Esophagus mucosa (tissue), 1 donor: ENCODE results near the gene BCL7A. TPM values are rescaled to one million over a fixed set of nuclear protein-coding genes. Genes with fewer than 3 reads are reported as not detected.
A peak's percentile ranks its signal among the peaks of the same experiment; 100 is the strongest.
"Not testable (repeated sequence)": the region's sequence is repeated elsewhere in the genome, so short reads cannot be mapped to it uniquely, and the experiment has no call there.

Source experiments
- ATAC-seq: fragments of 200-7000 bp; cut with Tn5 transposase; one replicate; pipeline ENCODE4 v1.9.1; 2020
- total RNA-seq: library from RNA; stranded (reverse); gene quantifications from one replicate; pipeline ENCODE4 v1.2.4, GENCODE V29; 2023
- donor health status: DM: yes; HTN: yes; CAD: no.

Gene BCL7A
- 2.3 TPM for total RNA-seq

- peak; percentile 80 for ATAC-seq
These were observed at the start of gene BCL7A for GRCh38 chr12:122021822-122022392. BCL7A (plus strand) TSS chr12:122021884; CDS start chr12:122022092, 208 bp downstream.

DNA sequence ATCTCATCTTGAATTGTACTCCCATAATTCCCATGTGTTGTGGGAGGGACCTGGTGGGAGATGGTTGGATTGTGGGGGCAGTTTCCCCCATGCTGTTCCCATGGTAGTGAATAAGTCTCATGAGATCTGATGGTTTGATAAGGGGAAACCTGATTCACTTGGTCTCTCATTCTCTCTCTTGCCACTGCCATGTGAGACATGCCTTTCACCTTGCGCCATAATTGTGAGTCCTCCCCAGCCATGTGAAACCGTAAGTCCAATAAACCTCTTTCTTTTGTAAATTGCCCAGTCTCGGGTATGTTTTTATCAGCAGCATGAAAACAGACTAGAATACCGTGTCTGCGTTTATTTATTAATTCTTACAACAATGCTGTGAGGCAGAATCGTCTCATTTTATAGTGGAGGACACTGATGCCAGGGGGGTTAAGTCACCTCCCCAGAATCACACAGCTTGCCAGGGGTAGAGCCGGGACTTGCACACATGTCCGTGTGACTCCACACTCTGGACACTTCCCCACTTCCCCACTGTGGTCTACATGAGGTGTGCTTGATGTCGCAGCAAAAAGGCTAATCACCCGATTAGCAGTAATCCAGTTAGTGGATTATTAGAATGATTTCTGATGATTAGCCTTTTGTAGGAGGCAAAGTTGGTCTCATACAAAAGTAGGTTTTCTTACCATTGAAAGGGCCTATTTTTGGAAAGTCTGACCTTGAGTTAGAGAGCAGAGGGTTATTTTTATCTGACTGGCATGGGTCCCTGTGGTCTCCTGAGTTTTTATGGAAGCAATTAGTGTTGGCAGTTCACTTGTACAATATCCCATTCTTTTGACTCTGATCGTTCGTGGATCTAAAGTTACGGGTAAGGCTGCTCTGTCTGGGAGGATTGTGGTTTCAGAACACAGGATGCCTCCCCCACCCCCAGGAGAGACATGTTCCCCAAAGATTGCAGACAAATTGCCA, 47.4 kb upstream of the BCL7A start:
- no peak for ATAC-seq

DNA sequence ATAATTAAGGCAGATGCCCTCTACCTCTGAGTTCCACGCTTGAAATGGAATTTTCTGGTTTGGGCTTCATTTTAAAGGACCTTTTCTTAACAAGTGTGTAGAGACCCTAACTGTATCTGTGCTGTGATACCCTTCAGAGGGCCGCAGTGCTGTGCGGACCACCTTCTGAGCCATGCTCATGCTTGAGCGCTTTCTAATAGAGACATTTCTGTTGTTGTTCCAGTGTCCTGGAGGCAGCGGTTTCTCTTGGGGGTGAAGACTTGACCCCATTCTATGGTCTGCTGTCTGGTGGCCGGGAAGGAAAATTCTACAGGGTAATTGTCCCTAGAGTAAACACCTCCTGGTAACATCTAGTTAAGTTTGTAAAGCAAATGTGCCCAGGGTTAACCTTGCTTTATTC, 46.7 kb upstream of the BCL7A start:
- ATAC-seq, result no peak

DNA sequence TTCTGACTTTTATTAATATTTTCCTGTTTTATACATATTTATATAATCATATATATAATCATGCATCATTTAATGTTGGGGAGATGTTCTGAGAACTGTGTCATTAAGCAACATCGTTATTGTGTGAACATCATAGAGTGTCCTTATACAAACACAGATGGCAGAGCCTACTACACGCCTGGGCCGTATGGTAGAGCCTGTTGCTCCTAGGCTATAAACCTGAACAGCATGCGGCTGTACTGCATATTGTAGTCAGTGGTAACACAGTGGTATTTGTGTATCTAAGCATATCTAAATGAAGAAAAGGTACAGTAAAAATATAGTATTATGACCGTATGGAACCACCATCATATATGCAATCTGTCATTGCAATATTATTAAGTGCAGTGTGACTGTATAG, 44.7 kb upstream of the BCL7A start:
- ATAC-seq, result no peak

DNA sequence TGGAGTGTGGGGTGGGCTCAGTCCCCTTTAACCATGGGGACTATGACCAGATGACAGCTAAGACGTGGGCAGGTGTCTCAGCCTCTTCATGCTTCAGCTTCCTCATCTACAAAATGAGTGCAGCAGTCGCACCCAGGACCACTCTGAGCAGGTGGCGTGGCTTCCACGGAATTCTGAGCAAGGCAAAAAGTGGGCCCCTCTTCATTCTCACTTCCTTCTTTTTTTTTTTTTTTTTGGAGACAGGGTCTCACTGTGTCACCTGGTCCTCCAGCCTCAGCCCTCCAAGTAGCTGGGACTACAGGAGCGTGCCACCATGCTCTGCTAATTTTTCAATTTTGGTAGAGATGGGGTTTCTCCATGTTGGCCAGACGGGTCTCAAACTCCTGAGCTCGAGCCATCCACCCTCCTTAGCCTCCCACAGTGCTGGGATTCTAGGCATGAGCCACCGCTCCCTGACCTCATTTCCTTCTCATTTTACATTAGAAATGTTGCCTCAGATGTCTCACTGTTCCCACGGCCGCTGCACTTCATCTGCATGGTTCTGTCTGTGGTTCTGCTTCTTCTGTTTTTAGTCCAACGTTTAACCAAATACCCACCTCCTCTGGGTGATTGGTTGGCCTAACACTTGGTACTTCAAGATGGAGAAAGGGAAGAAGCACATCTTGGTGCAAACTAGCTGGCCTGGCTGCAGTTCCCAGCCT, 41.3 kb upstream of the BCL7A start:
- ATAC-seq, result no peak

DNA sequence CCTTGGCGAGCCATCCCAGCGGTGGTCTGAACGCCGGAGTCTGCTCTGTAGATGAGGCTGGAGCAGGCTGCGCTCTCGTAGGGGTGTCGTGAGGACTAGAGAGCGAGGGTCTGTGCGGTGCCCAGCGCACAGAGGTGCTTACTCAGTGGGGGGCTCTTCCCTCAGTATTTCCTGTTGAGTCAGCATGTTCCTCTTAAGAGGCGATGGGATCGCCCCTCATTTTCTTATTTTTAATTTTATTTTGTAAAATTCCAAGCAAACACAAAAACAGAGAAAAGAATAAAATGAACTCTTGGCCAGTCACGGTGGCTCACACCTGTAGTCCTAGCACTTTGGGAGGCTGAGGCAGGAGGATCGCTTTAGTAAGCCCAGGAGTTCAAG, 40.8 kb upstream of the BCL7A start:
- ATAC-seq, result no peak

DNA sequence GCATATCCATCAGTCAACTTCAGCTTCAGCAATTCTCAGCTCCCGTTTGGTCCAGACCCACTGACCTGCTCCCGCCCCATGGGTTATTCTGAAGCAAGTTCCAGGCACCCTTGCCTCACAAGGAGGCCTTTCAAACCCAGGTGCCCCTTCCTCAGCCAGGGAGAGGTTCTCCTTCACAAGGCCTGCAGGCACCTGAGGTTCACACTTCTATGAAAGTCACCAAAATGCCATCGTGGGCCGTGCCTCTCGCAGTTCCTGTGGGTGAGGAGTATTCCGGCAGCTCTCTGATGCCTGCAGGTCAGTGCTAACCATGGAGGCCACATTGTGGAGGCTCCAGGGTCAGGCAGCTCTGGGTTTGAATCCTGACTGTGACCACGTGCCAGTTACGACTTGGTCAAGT, 40.2 kb upstream of the BCL7A start:
- ATAC-seq, result no peak

- ATAC-seq, result no peak
These were observed 38.7 kb upstream of the BCL7A start for GRCh38 chr12:121982950-121983349.

- ATAC-seq, result no peak
These were observed 38.0 kb upstream of the BCL7A start for GRCh38 chr12:121983536-121984210.

DNA sequence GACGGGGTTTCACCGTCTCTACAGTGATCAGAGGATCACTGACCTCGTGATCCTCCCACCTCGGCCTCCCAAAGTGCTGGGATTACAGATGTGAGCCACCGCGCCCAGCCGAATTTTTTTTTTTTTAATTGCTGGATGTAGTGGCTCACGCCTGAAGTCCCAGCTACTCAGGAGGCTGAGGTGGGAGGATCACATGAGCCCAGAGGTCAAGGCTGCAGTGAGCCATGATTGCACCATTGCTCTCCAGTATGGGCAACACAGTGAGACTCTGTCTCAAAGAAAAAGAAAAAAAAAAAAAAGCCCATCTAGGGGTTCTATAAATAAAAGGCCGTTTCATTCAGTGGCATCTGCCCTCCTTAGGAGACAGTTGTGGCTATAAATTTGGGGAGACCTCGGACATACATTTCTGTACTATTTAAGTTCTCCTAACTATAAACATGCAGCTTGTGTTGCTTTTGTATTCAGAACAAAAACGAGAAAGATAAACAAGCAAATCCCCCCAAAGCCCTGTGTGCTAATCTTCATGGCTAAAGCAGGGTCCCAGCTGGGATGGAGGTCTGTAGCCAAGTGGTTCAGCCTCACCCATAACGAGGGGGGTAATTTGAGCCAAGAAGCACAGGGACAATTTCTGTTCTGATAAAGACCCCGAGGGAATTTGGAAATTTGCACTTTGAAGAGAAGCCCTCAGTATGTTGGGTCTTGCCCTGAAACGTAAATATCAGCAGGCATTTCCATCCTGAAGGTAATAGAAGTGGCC, 35.0 kb upstream of the BCL7A start:
- ATAC-seq, result no peak

DNA sequence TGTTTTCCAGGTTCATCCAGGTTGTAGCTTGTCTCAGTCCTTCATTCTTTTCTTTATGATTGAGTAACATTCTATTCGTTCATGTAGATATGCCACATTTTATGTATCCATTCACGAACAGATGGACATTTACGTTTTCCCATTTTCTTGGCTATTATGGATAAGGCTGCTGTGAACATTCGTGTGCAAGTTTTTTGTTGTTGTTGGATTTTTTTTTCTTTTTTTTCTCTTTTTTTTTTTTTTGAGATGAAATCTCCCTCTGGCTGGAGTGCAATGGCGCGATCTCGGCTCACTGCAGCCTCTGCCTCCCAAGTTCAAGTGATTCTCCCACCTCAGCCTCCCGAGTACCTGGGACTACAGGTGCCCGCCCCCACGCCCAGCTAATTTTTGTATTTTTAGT, 33.2 kb upstream of the BCL7A start:
- not testable (repeated sequence) for ATAC-seq

DNA sequence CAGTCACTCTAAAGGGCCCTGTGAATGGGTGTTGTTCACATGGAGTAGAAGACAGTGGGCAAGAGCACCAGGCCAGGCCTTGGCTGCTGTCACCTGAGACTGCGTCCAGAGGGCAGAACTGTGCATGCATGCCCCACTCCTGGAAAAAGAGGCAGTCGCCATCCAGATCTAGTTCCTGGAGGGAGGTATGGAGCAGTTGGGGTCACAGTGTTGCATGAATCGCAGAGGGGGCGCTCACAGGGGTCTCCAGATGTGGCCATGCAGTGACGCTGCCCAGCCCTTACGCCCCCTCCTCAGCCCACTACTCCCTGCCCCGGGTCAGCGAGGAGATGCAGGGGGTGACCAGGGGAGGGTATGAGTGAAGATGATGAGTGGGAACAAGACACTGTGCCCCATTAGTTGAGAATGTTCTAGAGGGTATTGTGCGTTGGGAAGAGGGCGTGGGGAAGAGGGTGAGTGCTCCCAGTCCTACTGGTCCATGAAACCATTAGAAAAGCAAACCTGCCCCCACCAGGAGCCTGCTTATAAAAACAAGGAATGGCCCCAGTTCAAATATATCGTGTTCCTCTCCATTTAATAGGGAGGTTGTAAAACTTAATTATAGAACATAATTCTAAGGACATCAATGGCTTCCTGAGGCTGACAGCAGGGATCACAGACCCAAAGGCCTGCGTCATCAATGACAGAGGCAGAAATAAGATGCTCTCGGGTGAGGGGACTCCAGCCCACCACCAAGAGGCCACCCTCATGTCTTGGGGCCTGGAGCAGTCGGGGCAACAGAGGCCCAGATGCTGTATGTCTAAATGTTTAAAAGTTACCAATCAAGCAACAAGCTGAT, 32.2 kb upstream of the BCL7A start:
- ATAC-seq, result no peak

DNA sequence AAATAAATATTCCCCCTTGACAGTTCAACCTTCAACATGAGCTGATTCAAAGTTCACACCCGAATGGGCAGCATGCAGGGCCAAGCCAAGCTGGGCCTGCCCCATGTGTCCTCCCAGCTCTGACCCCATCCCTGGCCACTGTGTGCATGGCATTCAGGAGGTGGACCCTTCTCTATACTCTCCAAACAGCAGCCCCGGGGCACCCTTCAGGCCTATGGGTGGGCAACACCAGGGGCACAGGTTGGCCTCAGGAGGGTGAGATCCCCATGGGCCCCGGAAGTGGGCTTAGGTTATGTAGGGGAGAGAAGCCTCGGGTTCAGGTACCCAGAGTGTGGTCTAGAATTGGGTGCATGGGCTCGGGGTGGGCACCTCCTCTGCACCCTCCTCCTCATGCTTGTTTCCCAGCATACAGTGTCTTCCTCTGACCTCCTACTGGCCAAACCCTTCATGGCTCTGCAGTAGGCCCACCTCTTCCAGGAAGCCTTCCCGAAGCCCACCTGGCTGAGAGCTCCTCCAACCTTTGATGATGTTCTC, 31.5 kb upstream of the BCL7A start:
- ATAC-seq, result no peak

GRCh38 chr12:121990692-121991603, 30.7 kb upstream of the BCL7A start:
- ATAC-seq, result no peak

GRCh38 chr12:121992059-121992879, 29.4 kb upstream of the BCL7A start:
- peak; percentile 99 for ATAC-seq

GRCh38 chr12:121996050-121996944, 25.4 kb upstream of the BCL7A start:
- no peak for ATAC-seq

GRCh38 chr12:121996945-121997612, 24.6 kb upstream of the BCL7A start:
- ATAC-seq, result no peak
